DOHH2 (cell line): Measurements from ENCODE around the gene TCF12.

Experiments used
- H3F3A ChIP-seq: fragments of 200-600 bp; sonication (generic), shearing (Covaris generic); 2 replicates; pipeline ENCODE4 v1.6.0; 2016; ENCODE audit warnings: antibody characterized with exemption, mild to moderate bottlenecking; ENCODE audit not compliant: control insufficient read depth, insufficient read depth
- H3K27ac ChIP-seq: fragments of 200-600 bp; sonication (generic); 2 replicates; pipeline ENCODE4 v1.5.1; 2014; ENCODE audit warnings: low read depth, mild to moderate bottlenecking, low read length, moderate library complexity
- H3K27me3 ChIP-seq: fragments of 200-600 bp; sonication (generic); 2 replicates; pipeline ENCODE4 v1.6.1; 2014; ENCODE audit warnings: mild to moderate bottlenecking, low read length, mixed read lengths; ENCODE audit not compliant: control insufficient read depth
- H3K36me3 ChIP-seq: fragments of 200-600 bp; sonication (generic); 2 replicates; pipeline ENCODE4 v1.6.1; 2014; ENCODE audit warnings: mild to moderate bottlenecking, low read length, moderate library complexity, mixed read lengths; ENCODE audit not compliant: control insufficient read depth
- H3K4me1 ChIP-seq: fragments of 200-600 bp; sonication (generic); 2 replicates; pipeline ENCODE4 v1.6.1; 2014; ENCODE audit warnings: mild to moderate bottlenecking, low read length, mixed read lengths; ENCODE audit not compliant: control insufficient read depth
- H3K4me2 ChIP-seq: fragments of 200-600 bp; sonication (generic); 2 replicates; pipeline ENCODE4 v1.6.0; 2014; ENCODE audit warnings: mild to moderate bottlenecking, low read length, moderate library complexity
- H3K4me3 ChIP-seq: fragments of 200-600 bp; sonication (generic); 2 replicates; pipeline ENCODE4 v1.5.1; 2014; ENCODE audit warnings: mild to moderate bottlenecking, low read length, mixed read lengths
- H3K79me2 ChIP-seq: fragments of 200-600 bp; sonication (generic); 2 replicates; pipeline ENCODE4 v1.6.1; 2014; ENCODE audit warnings: mild to moderate bottlenecking, low read length, mixed read lengths; ENCODE audit not compliant: control insufficient read depth
- H3K9me2 ChIP-seq: fragments of 200-600 bp; sonication (generic); replicated peaks from 2 replicates; pipeline ENCODE4 v1.6.1; 2014; ENCODE audit warnings: mild to moderate bottlenecking, low read length, mixed read lengths; ENCODE audit not compliant: control insufficient read depth
- H3K9me3 ChIP-seq: fragments of 200-600 bp; sonication (generic); 2 replicates; pipeline ENCODE4 v1.6.1; 2014; ENCODE audit warnings: antibody characterized with exemption, low read length, mixed read lengths; ENCODE audit not compliant: control insufficient read depth, insufficient read depth
- H4K20me1 ChIP-seq: fragments of 200-600 bp; sonication (generic); 2 replicates; pipeline ENCODE4 v1.6.0; 2014; ENCODE audit warnings: low read depth, mild to moderate bottlenecking, antibody characterized with exemption, low read length, moderate library complexity; ENCODE audit not compliant: control insufficient read depth, insufficient read depth
- EZH2phosphoT487 ChIP-seq: fragments of 200-600 bp; sonication (generic); IDR thresholded peaks from 2 replicates; pipeline ENCODE4 v1.6.1; 2017; ENCODE audit warnings: borderline replicate concordance, mild to moderate bottlenecking, antibody characterized with exemption, low read length, moderate library complexity, mixed read lengths
- TF ChIP-seq, protein P1 (sequence below): fragments of 200-600 bp; sonication (generic); IDR thresholded peaks from one replicate; pipeline ENCODE4 v1.5.1; 2014; ENCODE audit warnings: antibody characterized with exemption, mild to moderate bottlenecking, low read depth, low read length; ENCODE audit not compliant: poor library complexity, severe bottlenecking

The TCF12 gene

DNA sequence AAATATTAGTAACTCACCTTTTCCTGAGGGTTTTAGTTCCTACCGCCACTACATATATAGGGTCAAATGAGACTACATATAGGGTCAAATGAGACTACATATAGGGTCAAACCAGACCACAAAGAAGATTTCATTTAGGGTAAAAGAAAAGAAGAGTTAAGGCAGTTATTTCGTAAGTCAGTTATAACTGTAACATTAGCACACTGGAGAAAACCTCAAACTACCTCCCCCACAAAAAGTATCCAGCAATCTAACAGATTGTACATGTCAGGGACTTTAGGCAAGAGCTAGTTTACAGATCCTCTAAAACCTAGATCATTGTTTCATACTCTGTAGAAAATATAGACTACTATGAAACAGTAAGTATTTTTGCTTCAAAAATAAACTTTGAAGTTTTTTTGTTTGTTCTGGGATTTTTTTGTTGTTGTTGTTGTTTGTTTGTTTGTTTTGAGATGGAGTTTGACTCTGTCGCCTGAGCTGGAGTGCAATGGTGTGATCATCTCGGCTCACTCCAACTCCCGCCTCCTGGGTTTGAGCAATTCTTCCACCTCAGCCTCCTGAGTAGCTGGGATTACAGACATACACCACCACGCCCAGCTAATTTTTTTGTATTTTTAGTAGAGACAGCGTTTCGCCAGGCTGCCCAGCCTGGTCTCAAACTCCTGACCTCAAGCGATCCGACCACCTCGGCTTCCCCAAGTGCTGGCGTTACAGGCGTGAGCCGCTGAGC, 365.5 kb downstream of the TCF12 start:
- no peaks in the 10 kb centered on the region for H3K9me3 ChIP-seq
- peak overlapping the region; percentile 74 for H3K27ac ChIP-seq
- peak overlapping the region; percentile 53 for H3K4me2 ChIP-seq
- no peak for TF ChIP-seq EZH2phosphoT487
- TF ChIP-seq, protein P1, sequence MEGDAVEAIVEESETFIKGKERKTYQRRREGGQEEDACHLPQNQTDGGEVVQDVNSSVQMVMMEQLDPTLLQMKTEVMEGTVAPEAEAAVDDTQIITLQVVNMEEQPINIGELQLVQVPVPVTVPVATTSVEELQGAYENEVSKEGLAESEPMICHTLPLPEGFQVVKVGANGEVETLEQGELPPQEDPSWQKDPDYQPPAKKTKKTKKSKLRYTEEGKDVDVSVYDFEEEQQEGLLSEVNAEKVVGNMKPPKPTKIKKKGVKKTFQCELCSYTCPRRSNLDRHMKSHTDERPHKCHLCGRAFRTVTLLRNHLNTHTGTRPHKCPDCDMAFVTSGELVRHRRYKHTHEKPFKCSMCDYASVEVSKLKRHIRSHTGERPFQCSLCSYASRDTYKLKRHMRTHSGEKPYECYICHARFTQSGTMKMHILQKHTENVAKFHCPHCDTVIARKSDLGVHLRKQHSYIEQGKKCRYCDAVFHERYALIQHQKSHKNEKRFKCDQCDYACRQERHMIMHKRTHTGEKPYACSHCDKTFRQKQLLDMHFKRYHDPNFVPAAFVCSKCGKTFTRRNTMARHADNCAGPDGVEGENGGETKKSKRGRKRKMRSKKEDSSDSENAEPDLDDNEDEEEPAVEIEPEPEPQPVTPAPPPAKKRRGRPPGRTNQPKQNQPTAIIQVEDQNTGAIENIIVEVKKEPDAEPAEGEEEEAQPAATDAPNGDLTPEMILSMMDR: no peak
- H3K27me3 ChIP-seq: no peaks in the 10 kb centered on the region
- peak overlapping the region; percentile 37 for H3K4me3 ChIP-seq
- no peaks in the 10 kb centered on the region for H4K20me1 ChIP-seq
- peaks cover 8% of the 10 kb centered on the region; the same call in 1 of the 2 replicates for H3F3A ChIP-seq
- peaks cover 76% of the 10 kb centered on the region for H3K4me1 ChIP-seq
- no peaks in the 10 kb centered on the region for H3K79me2 ChIP-seq
- no peaks in the 10 kb centered on the region for H3K9me2 ChIP-seq
- H3K36me3 ChIP-seq: peaks cover 57% of the 10 kb centered on the region

GRCh38 chr15:57284535-57284934, 366.1 kb downstream of the TCF12 start:
- no peaks in the 10 kb centered on the region for H4K20me1 ChIP-seq
- H3K4me3 ChIP-seq: peak overlapping the region; percentile 37
- H3K27ac ChIP-seq: peak overlapping the region; percentile 74
- TF ChIP-seq, protein P1: no peak
- TF ChIP-seq EZH2phosphoT487: no peak
- H3K4me1 ChIP-seq: peaks cover 76% of the 10 kb centered on the region
- no peaks in the 10 kb centered on the region for H3K27me3 ChIP-seq
- H3K9me3 ChIP-seq: no peaks in the 10 kb centered on the region
- H3K4me2 ChIP-seq: peak overlapping the region; percentile 53
- H3K36me3 ChIP-seq: peaks cover 60% of the 10 kb centered on the region
- H3K9me2 ChIP-seq: no peaks in the 10 kb centered on the region
- H3K79me2 ChIP-seq: no peaks in the 10 kb centered on the region
- peaks cover 8% of the 10 kb centered on the region; the same call in 1 of the 2 replicates for H3F3A ChIP-seq

DNA sequence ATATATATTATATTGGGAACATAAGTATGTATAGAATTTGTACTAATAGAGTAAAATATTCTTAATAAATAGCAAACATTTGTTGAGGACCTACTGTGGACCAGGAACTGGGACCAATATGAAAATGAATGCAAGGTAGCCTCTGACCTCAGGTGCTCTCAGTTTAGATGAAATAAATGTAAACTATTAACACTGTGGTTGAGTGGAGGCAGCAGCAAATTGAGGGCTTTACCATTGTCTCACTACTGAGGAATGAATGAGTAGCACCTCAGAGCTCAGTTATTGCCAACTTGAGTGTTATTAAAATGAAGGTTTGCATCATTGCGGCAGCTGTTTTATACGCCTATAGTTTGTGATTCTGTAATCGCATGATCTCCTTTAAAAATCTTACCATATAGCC, 366.9 kb downstream of the TCF12 start:
- Histone ChIP-seq H3K27me3 (no peaks in the 10 kb centered on the region), H4K20me1 (no peaks in the 10 kb centered on the region), H3K4me1 (peaks cover 74% of the 10 kb centered on the region), H3K9me3 (no peaks in the 10 kb centered on the region), H3K27ac (no peak overlapping the region), H3K9me2 (no peaks in the 10 kb centered on the region), H3K36me3 (peaks cover 60% of the 10 kb centered on the region), H3K4me2 (no peak overlapping the region), H3K79me2 (no peaks in the 10 kb centered on the region), H3K4me3 (no peak overlapping the region), H3F3A (peaks cover 8% of the 10 kb centered on the region; the same call in 1 of the 2 replicates)
- no peak for TF ChIP-seq EZH2phosphoT487
- TF ChIP-seq, protein P1: no peak
